Activated B cell treated with CpG ODN at 0.5 μM for 24 hours (primary cell): ENCODE results near the gene ZNF524. TPM values are rescaled to one million over a fixed set of nuclear protein-coding genes. Genes with fewer than 3 reads are reported as not detected.
A peak's percentile ranks its signal among the peaks of the same experiment; 100 is the strongest.

Experiments used
- ATAC-seq: fragments of 200-7000 bp; cut with Tn5 transposase; one replicate; pipeline ENCODE4 v1.10.0; 2021; ENCODE audit warnings: low read depth, mild to moderate bottlenecking, moderate library complexity
- CTCF ChIA-PET: fragments of 350-600 bp; sonication (Branson Sonifier 250); formaldehyde crosslinking; loops from one replicate; lab custom pipeline; 2021; ENCODE audit warnings: antibody characterized with exemption; lab: Charles Lee
- POLR2A ChIA-PET: fragments of 350-600 bp; sonication (Branson Sonifier 250); formaldehyde crosslinking; loops from one replicate; lab custom pipeline; 2021; ENCODE audit warnings: antibody characterized with exemption; lab: Charles Lee
- DNase-seq: peaks from one replicate; pipeline ENCODE4 v3.0.0; 2022
- H3K27ac Mint-ChIP-seq: one replicate; pipeline ENCODE4 v1.8.0; 2020; ENCODE audit warnings: mixed read lengths
- H3K27me3 Mint-ChIP-seq: one replicate; pipeline ENCODE4 v1.8.0; 2021; ENCODE audit warnings: mixed read lengths
- H3K36me3 Mint-ChIP-seq: one replicate; pipeline ENCODE4 v1.8.0; 2021; ENCODE audit warnings: low read depth, mixed read lengths
- H3K4me1 Mint-ChIP-seq: one replicate; pipeline ENCODE4 v1.8.0; 2021; ENCODE audit warnings: mixed read lengths
- H3K4me3 Mint-ChIP-seq: one replicate; pipeline ENCODE4 v1.8.0; 2020; ENCODE audit warnings: mild to moderate bottlenecking, mixed read lengths
- H3K9me3 Mint-ChIP-seq: one replicate; pipeline ENCODE4 v1.8.0; 2020; ENCODE audit warnings: mixed read lengths
- CTCF ChIP-seq: fragments of 200-600 bp; IDR thresholded peaks from one replicate; pipeline ENCODE4 v1.8.0; 2022; ENCODE audit warnings: antibody characterized with exemption, mild to moderate bottlenecking
- intact Hi-C: fragments of 100-400 bp; cut with micrococcal nuclease; formaldehyde crosslinking; loops from one replicate; pipeline ENCODE4 v1.15.1; 2024
- total RNA-seq: library from RNA; stranded (reverse); gene quantifications from 2 replicates; pipeline ENCODE4 v1.2.3, GENCODE V29; 2022

Gene ZNF524
- total RNA-seq, 1 donor from 2014 or later: 16.1 TPM

GRCh38 chr19:55640043-55640576, 40.0 kb downstream of the ZNF524 start:
- ATAC-seq (peak; percentile 5), DNase-seq (peak; percentile 58)
- CTCF ChIA-PET: interaction anchor here (0.7 kb wide), 1 partner anchor 9 kb away, joined by 3 read pairs; no protein-coding TSS in a partner anchor
- TF ChIP-seq CTCF: no peak
- intact Hi-C loops: loop anchor here (2.0 to 10.0 kb wide), 5 partner anchors 59 to 1175 kb away; partner anchors contain the start of genes C19orf85, ISOC2, LENG9 and ZNF579
- peaks cover 79% of the 10 kb centered on the region for H3K4me1 Mint-ChIP-seq
- H3K27me3 Mint-ChIP-seq: no peaks in the 10 kb centered on the region
- POLR2A ChIA-PET: interaction anchor here (0.6 to 2.0 kb wide), 7 partner anchors 14 to 481 kb away, joined by 3 to 14 read pairs (median 4); partner anchors contain the start of genes FIZ1, KMT5C and ZNF865
- H3K4me3 Mint-ChIP-seq: peak overlapping the region; percentile 79
- peaks cover 3% of the 10 kb centered on the region for H3K9me3 Mint-ChIP-seq
- H3K36me3 Mint-ChIP-seq: peaks cover 36% of the 10 kb centered on the region
- peak overlapping the region; percentile 84 for H3K27ac Mint-ChIP-seq

GRCh38 chr19:55640577-55641425, 40.7 kb downstream of the ZNF524 start, which contains the start of gene ZNF580:
Gene ZNF580, plus strand, starts transcription at chr19:55641002. Its CDS starts 1,507 bp downstream, at chr19:55642509.
- intact Hi-C loops: loop anchor here (2.0 to 10.0 kb wide), 5 partner anchors 60 to 1176 kb away; partner anchors contain the start of genes C19orf85, ISOC2, LENG9 and ZNF579

GRCh38 chr19:55641426-55642152, 41.5 kb downstream of the ZNF524 start:
- TF ChIP-seq CTCF: no peak
- intact Hi-C loops: loop anchor here (2.0 to 10.0 kb wide), 5 partner anchors 61 to 1177 kb away; partner anchors contain the start of genes C19orf85, ISOC2, LENG9 and ZNF579
- DNase-seq: no peak
- Mint-ChIP-seq H3K4me3 (peak overlapping the region; percentile 86), H3K9me3 (peaks cover 3% of the 10 kb centered on the region), H3K27me3 (no peaks in the 10 kb centered on the region), H3K36me3 (peaks cover 31% of the 10 kb centered on the region), H3K27ac (peak overlapping the region; percentile 86), H3K4me1 (peaks cover 73% of the 10 kb centered on the region)
- CTCF ChIA-PET: interaction anchor here (0.8 to 1.8 kb wide), 3 partner anchors 10 to 168 kb away, joined by 3 to 10 read pairs (median 7); no protein-coding TSS in a partner anchor
- POLR2A ChIA-PET: interaction anchor here (0.6 to 4.7 kb wide), 12 partner anchors 9 to 234 kb away, joined by 3 to 47 read pairs (median 5); partner anchors contain the start of genes FIZ1, U2AF2, UBE2S and ZNF628
- peak; percentile 1 for ATAC-seq

More at GRCh38 chr19:55640577-55641425, 40.7 kb downstream of the ZNF524 start, which contains the start of gene ZNF580:
- ATAC-seq: peak; percentile 12
- peaks cover 79% of the 10 kb centered on the region for H3K4me1 Mint-ChIP-seq
- peaks cover 3% of the 10 kb centered on the region for H3K9me3 Mint-ChIP-seq
- no peaks in the 10 kb centered on the region for H3K27me3 Mint-ChIP-seq
- ChIA-PET POLR2A (interaction anchor here (0.6 to 2.0 kb wide), 6 partner anchors 13 to 302 kb away, joined by 3 to 14 read pairs (median 4); partner anchors contain the start of genes FIZ1, KMT5C and ZNF865), CTCF (no interaction called here)
- peak within 1 kb of the TSS; percentile 86 for H3K4me3 Mint-ChIP-seq
- peak; percentile 63 for DNase-seq
- H3K27ac Mint-ChIP-seq: peak within 1 kb of the TSS; percentile 86
- no peak for TF ChIP-seq CTCF
- H3K36me3 Mint-ChIP-seq: peaks cover 37% of the 10 kb centered on the region

- Mint-ChIP-seq H3K36me3 (peaks cover 36% of the 10 kb centered on the region), H3K9me3 (peaks cover 3% of the 10 kb centered on the region), H3K27me3 (no peaks in the 10 kb centered on the region), H3K4me3 (peak overlapping the region; percentile 86), H3K4me1 (peaks cover 72% of the 10 kb centered on the region), H3K27ac (peak overlapping the region; percentile 96)
- TF ChIP-seq CTCF: no peak
- intact Hi-C loops: loop anchor here (1.0 to 10.0 kb wide), 6 partner anchors 7 to 1178 kb away; partner anchors contain the start of genes C19orf85, ISOC2, LENG9 and ZSCAN5A
- DNase-seq: peak; percentile 53
- ATAC-seq: peak; percentile 7
- POLR2A ChIA-PET: interaction anchor here (0.9 to 4.7 kb wide), 14 partner anchors 8 to 388 kb away, joined by 3 to 47 read pairs (median 6); partner anchors contain the start of genes FIZ1, U2AF2, UBE2S and ZNF628
- CTCF ChIA-PET: interaction anchor here (0.8 to 1.8 kb wide), 3 partner anchors 10 to 167 kb away, joined by 3 to 10 read pairs (median 7); no protein-coding TSS in a partner anchor
Measured at GRCh38 chr19:55642153-55643002, 42.3 kb downstream of the ZNF524 start.
